ENCODE results near the gene EDC3.
"Not testable (repeated sequence)": the region's sequence is repeated elsewhere in the genome, so short reads cannot be mapped to it uniquely, and the experiment has no call there.

Gene EDC3

GRCh38 chr15:74695597-74696397 is at the start of gene EDC3:
Gene EDC3 (minus strand): TSS chr15:74696024. CDS start chr15:74675124, 20,900 bp downstream.
- in situ Hi-C loops (cut with HindIII; ENCODE audit: low pct_unique_long_range_greater_than_20kb, low sequenced_read_pairs): no loop called here
- peak; percentile 76 to 90 for DNase-seq (ENCODE audit: low read depth in 1 of 2, low spot score in 1 of 2)
- no peak for TF ChIP-seq JUND (IDR thresholded peaks at IDR 0.05; ENCODE audit: low read depth)

- no peak for DNase-seq (ENCODE audit: low read depth in 1 of 2, low spot score in 1 of 2)
- in situ Hi-C loops (cut with HindIII; ENCODE audit: low pct_unique_long_range_greater_than_20kb, low sequenced_read_pairs): no loop called here
Measured at GRCh38 chr15:74742422-74742821, 46.6 kb upstream of the EDC3 start.

GRCh38 chr15:74738239-74738638 is 42.4 kb upstream of the EDC3 start:
- in situ Hi-C loops (cut with HindIII; ENCODE audit: low pct_unique_long_range_greater_than_20kb, low sequenced_read_pairs); DNase-seq (ENCODE audit: low read depth in 1 of 2, low spot score in 1 of 2): not testable (repeated sequence)

More at GRCh38 chr15:74742422-74742821, 46.6 kb upstream of the EDC3 start:
- no peak for TF ChIP-seq JUND (IDR thresholded peaks at IDR 0.05; ENCODE audit: low read depth)

GRCh38 chr15:74735305-74735704 is 39.5 kb upstream of the EDC3 start:
- TF ChIP-seq JUND (IDR thresholded peaks at IDR 0.05; ENCODE audit: low read depth): no peak
- DNase-seq (ENCODE audit: low read depth in 1 of 2, low spot score in 1 of 2): no peak
- in situ Hi-C loops (cut with HindIII; ENCODE audit: low pct_unique_long_range_greater_than_20kb, low sequenced_read_pairs): no loop called here

- no peak for TF ChIP-seq JUND (IDR thresholded peaks at IDR 0.05; ENCODE audit: low read depth)
- in situ Hi-C loops (cut with HindIII; ENCODE audit: low pct_unique_long_range_greater_than_20kb, low sequenced_read_pairs): no loop called here
Measured at GRCh38 chr15:74733269-74733668, 37.4 kb upstream of the EDC3 start.

GRCh38 chr15:74732846-74733245 is 37.0 kb upstream of the EDC3 start:
- in situ Hi-C loops (cut with HindIII; ENCODE audit: low pct_unique_long_range_greater_than_20kb, low sequenced_read_pairs): no loop called here
- TF ChIP-seq JUND (IDR thresholded peaks at IDR 0.05; ENCODE audit: low read depth): no peak
- DNase-seq (ENCODE audit: low read depth in 1 of 2, low spot score in 1 of 2): no peak

More at GRCh38 chr15:74733269-74733668, 37.4 kb upstream of the EDC3 start:
- no peak for DNase-seq (ENCODE audit: low read depth in 1 of 2, low spot score in 1 of 2)

GRCh38 chr15:74730619-74731316 is 34.9 kb upstream of the EDC3 start:
- no peak for DNase-seq (ENCODE audit: low read depth in 1 of 2, low spot score in 1 of 2)
- in situ Hi-C loops (cut with HindIII; ENCODE audit: low pct_unique_long_range_greater_than_20kb, low sequenced_read_pairs): no loop called here
- TF ChIP-seq JUND (IDR thresholded peaks at IDR 0.05; ENCODE audit: low read depth): no peak

GRCh38 chr15:74729372-74729771 is 33.5 kb upstream of the EDC3 start:
- DNase-seq (ENCODE audit: low read depth in 1 of 2, low spot score in 1 of 2); in situ Hi-C loops (cut with HindIII; ENCODE audit: low pct_unique_long_range_greater_than_20kb, low sequenced_read_pairs): not testable (repeated sequence)

- in situ Hi-C loops (cut with HindIII; ENCODE audit: low pct_unique_long_range_greater_than_20kb, low sequenced_read_pairs); DNase-seq (ENCODE audit: low read depth in 1 of 2, low spot score in 1 of 2): not testable (repeated sequence)
Measured at GRCh38 chr15:74728699-74729098, 32.9 kb upstream of the EDC3 start.

- DNase-seq (ENCODE audit: low read depth in 1 of 2, low spot score in 1 of 2): peak in 1 of 2 experiments; percentile 7
- no peak for TF ChIP-seq JUND (IDR thresholded peaks at IDR 0.05; ENCODE audit: low read depth)
- in situ Hi-C loops (cut with HindIII; ENCODE audit: low pct_unique_long_range_greater_than_20kb, low sequenced_read_pairs): no loop called here
Measured at GRCh38 chr15:74727727-74728126, 31.9 kb upstream of the EDC3 start.

GRCh38 chr15:74726774-74727164 is 30.9 kb upstream of the EDC3 start:
- in situ Hi-C loops (cut with HindIII; ENCODE audit: low pct_unique_long_range_greater_than_20kb, low sequenced_read_pairs): no loop called here
- DNase-seq (ENCODE audit: low read depth in 1 of 2, low spot score in 1 of 2): no peak
- TF ChIP-seq JUND (IDR thresholded peaks at IDR 0.05; ENCODE audit: low read depth): no peak

GRCh38 chr15:74725845-74726773 is 30.3 kb upstream of the EDC3 start:
- in situ Hi-C loops (cut with HindIII; ENCODE audit: low pct_unique_long_range_greater_than_20kb, low sequenced_read_pairs): no loop called here
- peak; percentile 28 to 51 for DNase-seq (ENCODE audit: low read depth in 1 of 2, low spot score in 1 of 2)
- no peak for TF ChIP-seq JUND (IDR thresholded peaks at IDR 0.05; ENCODE audit: low read depth)
